Activated CD4-positive, alpha-beta memory T cell treated with anti-CD3 and anti-CD28 coated beads, Interleukin-2, amount 10 ng/mL, durations not matched to agents 7 days and 5 days (primary cell): ENCODE data around the gene MYO9B. TPM values are rescaled to one million over a fixed set of nuclear protein-coding genes. Genes with fewer than 3 reads are reported as not detected.
"Not testable (repeated sequence)": the region's sequence is repeated elsewhere in the genome, so short reads cannot be mapped to it uniquely, and the experiment has no call there.

Source experiments
- CTCF ChIA-PET: fragments of 350-600 bp; sonication (Branson Sonifier 250); formaldehyde crosslinking; loops from one replicate; lab custom pipeline; 2021; ENCODE audit warnings: antibody characterized with exemption, inconsistent platforms; lab: Charles Lee
- POLR2A ChIA-PET: fragments of 350-600 bp; sonication (Branson Sonifier 250); formaldehyde crosslinking; loops from one replicate; lab custom pipeline; 2021; ENCODE audit warnings: antibody characterized with exemption; lab: Charles Lee
- DNase-seq: peaks from one replicate; pipeline ENCODE4 v3.0.0-alpha.2; 2020
- H3K27ac Mint-ChIP-seq: one replicate; pipeline ENCODE4 v1.8.0; 2021; ENCODE audit warnings: mild to moderate bottlenecking, mixed read lengths
- H3K27me3 Mint-ChIP-seq: one replicate; pipeline ENCODE4 v1.8.0; 2021; ENCODE audit warnings: mixed read lengths
- H3K36me3 Mint-ChIP-seq: one replicate; pipeline ENCODE4 v1.8.0; 2021; ENCODE audit warnings: low read depth, mixed read lengths
- H3K4me1 Mint-ChIP-seq: one replicate; pipeline ENCODE4 v1.8.0; 2021; ENCODE audit warnings: mixed read lengths
- H3K4me3 Mint-ChIP-seq: one replicate; pipeline ENCODE4 v1.8.0; 2021; ENCODE audit warnings: mild to moderate bottlenecking, mixed read lengths
- H3K9me3 Mint-ChIP-seq: one replicate; pipeline ENCODE4 v1.8.0; 2021; ENCODE audit warnings: mixed read lengths
- total RNA-seq, 2 experiments: library from RNA; stranded (reverse); gene quantifications; one replicate each; pipeline ENCODE4 v1.2.3, GENCODE V29; 2021

MYO9B gene
- total RNA-seq, 2 experiments from 2014 or later, result 190 to 203 TPM

DNA sequence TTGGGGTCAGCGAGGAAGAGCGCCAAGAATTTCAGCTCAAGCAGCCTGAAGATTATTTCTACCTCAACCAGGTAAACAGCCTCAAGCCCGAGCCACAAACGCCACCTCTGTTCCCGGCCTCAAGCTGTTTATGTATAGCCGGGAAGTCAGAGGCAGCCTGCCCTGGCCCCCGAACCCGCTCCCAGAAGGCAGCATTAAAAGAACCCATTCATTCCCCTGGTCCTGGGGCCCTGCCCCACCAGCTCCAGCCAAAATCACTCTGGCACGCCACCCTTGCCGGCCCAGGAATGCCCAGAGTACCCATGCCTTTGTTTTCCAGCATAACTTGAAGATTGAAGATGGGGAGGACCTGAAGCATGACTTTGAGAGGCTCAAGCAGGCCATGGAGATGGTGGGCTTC is 78.4 kb downstream of the MYO9B start:
- H3K27ac Mint-ChIP-seq, result no peak overlapping the region
- ChIA-PET CTCF (no interaction called here), POLR2A (no interaction called here)
- no peaks in the 10 kb centered on the region for H3K27me3 Mint-ChIP-seq
- no peak overlapping the region for H3K4me3 Mint-ChIP-seq
- no peak for DNase-seq
- H3K9me3 Mint-ChIP-seq, result no peaks in the 10 kb centered on the region
- H3K36me3 Mint-ChIP-seq, result peaks cover 55% of the 10 kb centered on the region
- H3K4me1 Mint-ChIP-seq, result no peaks in the 10 kb centered on the region

GRCh38 chr19:17155251-17155650 is 79.7 kb downstream of the MYO9B start:
- Mint-ChIP-seq H3K36me3 (peaks cover 58% of the 10 kb centered on the region), H3K9me3 (no peaks in the 10 kb centered on the region), H3K4me3 (no peak overlapping the region), H3K4me1 (no peaks in the 10 kb centered on the region), H3K27me3 (no peaks in the 10 kb centered on the region), H3K27ac (no peak overlapping the region)
- no peak for DNase-seq
- ChIA-PET POLR2A (interaction anchor here (1.1 kb wide), 1 partner anchor 30 kb away, joined by 4 read pairs; no protein-coding TSS in a partner anchor), CTCF (no interaction called here)

GRCh38 chr19:17156296-17156946 is 80.8 kb downstream of the MYO9B start:
- DNase-seq, result no peak
- Mint-ChIP-seq H3K27ac (no peak overlapping the region), H3K4me3 (no peak overlapping the region), H3K9me3 (no peaks in the 10 kb centered on the region), H3K27me3 (no peaks in the 10 kb centered on the region), H3K4me1 (peaks cover 3% of the 10 kb centered on the region), H3K36me3 (peaks cover 57% of the 10 kb centered on the region)
- POLR2A ChIA-PET, result interaction anchor here (2.4 kb wide), 1 partner anchor 80 kb away, joined by 6 read pairs; no protein-coding TSS in a partner anchor
- CTCF ChIA-PET, result no interaction called here

- DNase-seq, result no peak
- H3K9me3 Mint-ChIP-seq, result no peaks in the 10 kb centered on the region
- peaks cover 3% of the 10 kb centered on the region for H3K4me1 Mint-ChIP-seq
- H3K27me3 Mint-ChIP-seq, result no peaks in the 10 kb centered on the region
- POLR2A ChIA-PET, result interaction anchor here (2.4 kb wide), 1 partner anchor 80 kb away, joined by 6 read pairs; no protein-coding TSS in a partner anchor
- CTCF ChIA-PET, result no interaction called here
- no peak overlapping the region for H3K4me3 Mint-ChIP-seq
- H3K27ac Mint-ChIP-seq, result no peak overlapping the region
- peaks cover 54% of the 10 kb centered on the region for H3K36me3 Mint-ChIP-seq
Measured at GRCh38 chr19:17156947-17157302, 81.3 kb downstream of the MYO9B start.

DNA sequence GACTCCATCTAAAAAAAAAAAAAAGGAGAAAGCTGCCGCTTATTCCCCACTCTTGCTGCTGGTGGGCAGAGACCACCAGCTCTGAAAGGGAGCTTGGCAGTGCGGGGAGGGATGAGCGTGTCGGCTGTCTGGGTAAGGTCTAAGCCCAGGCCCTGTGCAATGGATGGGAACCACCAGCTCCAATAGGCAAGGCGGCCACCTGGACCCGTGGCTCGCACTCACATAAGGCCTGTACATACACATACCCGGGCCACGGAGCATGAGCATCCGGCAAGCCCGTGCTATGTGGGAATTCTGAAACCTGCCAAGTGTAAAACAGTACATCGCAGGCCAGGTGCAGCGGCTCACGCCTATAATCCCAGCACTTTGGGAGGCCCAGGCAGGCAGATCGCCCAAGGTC is 83.0 kb downstream of the MYO9B start:
- Mint-ChIP-seq H3K9me3 (no peaks in the 10 kb centered on the region), H3K27ac (no peak overlapping the region), H3K4me1 (peaks cover 3% of the 10 kb centered on the region), H3K4me3 (no peak overlapping the region), H3K27me3 (no peaks in the 10 kb centered on the region), H3K36me3 (peaks cover 62% of the 10 kb centered on the region)
- CTCF ChIA-PET, result no interaction called here
- POLR2A ChIA-PET, result no interaction called here
- no peak for DNase-seq

- ChIA-PET CTCF (no interaction called here), POLR2A (interaction anchor here (0.6 to 0.8 kb wide), 2 partner anchors 72 to 86 kb away, joined by 3 read pairs; no protein-coding TSS in a partner anchor)
- H3K4me1 Mint-ChIP-seq, result peaks cover 3% of the 10 kb centered on the region
- H3K36me3 Mint-ChIP-seq, result peaks cover 65% of the 10 kb centered on the region
- H3K27me3 Mint-ChIP-seq, result no peaks in the 10 kb centered on the region
- no peak overlapping the region for H3K4me3 Mint-ChIP-seq
- H3K9me3 Mint-ChIP-seq, result no peaks in the 10 kb centered on the region
- no peak for DNase-seq
- H3K27ac Mint-ChIP-seq, result no peak overlapping the region
Measured at GRCh38 chr19:17159466-17160393, 84.2 kb downstream of the MYO9B start.

- Mint-ChIP-seq H3K27ac (no peak overlapping the region), H3K36me3 (peaks cover 71% of the 10 kb centered on the region), H3K4me1 (peaks cover 3% of the 10 kb centered on the region), H3K27me3 (no peaks in the 10 kb centered on the region), H3K4me3 (no peak overlapping the region), H3K9me3 (no peaks in the 10 kb centered on the region)
- POLR2A ChIA-PET, result no interaction called here
- DNase-seq, result peak; percentile 49
- CTCF ChIA-PET, result no interaction called here
Measured at GRCh38 chr19:17160908-17161307, 85.3 kb downstream of the MYO9B start.

GRCh38 chr19:17162131-17162530 is 86.6 kb downstream of the MYO9B start:
- CTCF ChIA-PET, POLR2A ChIA-PET, H3K27ac Mint-ChIP-seq, H3K27me3 Mint-ChIP-seq, DNase-seq, H3K4me1 Mint-ChIP-seq, H3K4me3 Mint-ChIP-seq, H3K9me3 Mint-ChIP-seq: not testable (repeated sequence)
- H3K36me3 Mint-ChIP-seq, result peaks cover 65% of the 10 kb centered on the region

DNA sequence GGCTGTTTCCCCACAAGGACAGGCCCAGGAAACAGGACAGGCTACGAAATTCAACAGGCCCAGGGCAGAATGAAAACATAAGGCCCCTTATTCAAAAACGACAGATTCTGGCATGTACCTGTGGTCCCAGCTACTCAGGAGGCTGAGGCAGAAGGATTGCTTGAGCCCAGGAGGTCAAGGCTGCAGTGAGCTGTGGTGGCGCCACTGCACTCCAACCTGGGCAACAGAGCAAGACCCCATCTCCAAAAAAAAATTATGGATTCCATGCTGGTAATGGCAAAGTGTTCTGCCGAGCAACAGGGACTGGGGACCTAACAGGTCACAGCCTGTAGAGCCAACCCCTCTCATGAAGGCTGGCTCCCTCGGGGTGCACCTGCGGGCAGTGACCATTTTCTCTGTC is 87.0 kb downstream of the MYO9B start:
- no peaks in the 10 kb centered on the region for H3K9me3 Mint-ChIP-seq
- no peak for DNase-seq
- peaks cover 63% of the 10 kb centered on the region for H3K36me3 Mint-ChIP-seq
- ChIA-PET POLR2A (no interaction called here), CTCF (no interaction called here)
- no peak overlapping the region for H3K27ac Mint-ChIP-seq
- no peak overlapping the region for H3K4me3 Mint-ChIP-seq
- H3K4me1 Mint-ChIP-seq, result peaks cover 3% of the 10 kb centered on the region
- H3K27me3 Mint-ChIP-seq, result no peaks in the 10 kb centered on the region

- no peaks in the 10 kb centered on the region for H3K9me3 Mint-ChIP-seq
- no peak overlapping the region for H3K4me3 Mint-ChIP-seq
- ChIA-PET POLR2A (no interaction called here), CTCF (no interaction called here)
- DNase-seq, result no peak
- no peaks in the 10 kb centered on the region for H3K27me3 Mint-ChIP-seq
- H3K36me3 Mint-ChIP-seq, result peaks cover 67% of the 10 kb centered on the region
- H3K27ac Mint-ChIP-seq, result no peak overlapping the region
- peaks cover 3% of the 10 kb centered on the region for H3K4me1 Mint-ChIP-seq
Measured at GRCh38 chr19:17163652-17164051, 88.1 kb downstream of the MYO9B start.

DNA sequence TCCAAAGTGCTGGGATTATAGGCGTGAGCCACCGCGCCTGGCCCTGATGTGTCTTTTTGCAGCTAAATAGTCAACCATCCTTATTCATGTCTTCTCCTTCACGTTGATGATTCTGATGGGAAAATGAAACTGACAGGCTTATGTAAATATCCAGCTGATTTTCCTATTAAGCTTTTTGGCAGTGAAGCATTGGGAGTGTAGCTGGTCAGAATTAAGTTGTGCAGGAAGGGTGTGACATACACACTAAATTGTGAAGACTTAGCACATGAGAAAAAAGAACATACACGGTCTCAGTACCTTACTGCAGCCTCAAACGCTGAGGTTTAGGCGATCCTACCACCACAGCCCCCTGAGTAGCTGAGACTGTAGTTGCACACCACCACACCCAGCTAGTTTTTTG is 89.1 kb downstream of the MYO9B start:
- H3K27ac Mint-ChIP-seq, result no peak overlapping the region
- peaks cover 3% of the 10 kb centered on the region for H3K4me1 Mint-ChIP-seq
- no peaks in the 10 kb centered on the region for H3K9me3 Mint-ChIP-seq
- H3K27me3 Mint-ChIP-seq, result no peaks in the 10 kb centered on the region
- DNase-seq, result no peak
- CTCF ChIA-PET, result no interaction called here
- H3K36me3 Mint-ChIP-seq, result peaks cover 64% of the 10 kb centered on the region
- H3K4me3 Mint-ChIP-seq, result no peak overlapping the region
- POLR2A ChIA-PET, result interaction anchor here (0.8 to 1.0 kb wide), 2 partner anchors 20 to 39 kb away, joined by 3 to 6 read pairs; no protein-coding TSS in a partner anchor

GRCh38 chr19:17165715-17166114 is 90.1 kb downstream of the MYO9B start:
- no peaks in the 10 kb centered on the region for H3K9me3 Mint-ChIP-seq
- CTCF ChIA-PET, result interaction anchor here (1.1 kb wide), 1 partner anchor 18 kb away, joined by 4 read pairs; no protein-coding TSS in a partner anchor
- no peak overlapping the region for H3K27ac Mint-ChIP-seq
- H3K36me3 Mint-ChIP-seq, result peaks cover 58% of the 10 kb centered on the region
- H3K4me1 Mint-ChIP-seq, result peaks cover 4% of the 10 kb centered on the region
- H3K4me3 Mint-ChIP-seq, result no peak overlapping the region
- POLR2A ChIA-PET, result interaction anchor here (0.7 kb wide), 1 partner anchor 42 kb away, joined by 4 read pairs; no protein-coding TSS in a partner anchor
- no peak for DNase-seq
- H3K27me3 Mint-ChIP-seq, result no peaks in the 10 kb centered on the region
